GM11168 (cell line): ENCODE measurements around the gene EVA1C.
"Not testable (repeated sequence)": the region's sequence is repeated elsewhere in the genome, so short reads cannot be mapped to it uniquely, and the experiment has no call there.

Experiments
- in situ Hi-C: fragments of 300-500 bp; cut with MboI; formaldehyde crosslinking; loops from one replicate; pipeline ENCODE4 v1.12.0; 2022; ENCODE audit warnings: low sequenced_read_pairs; ENCODE audit not compliant: unreplicated experiment

The EVA1C gene

GRCh38 chr21:32423320-32424190 lies 11.0 kb downstream of the EVA1C start:
- in situ Hi-C loops, result no loop called here

DNA sequence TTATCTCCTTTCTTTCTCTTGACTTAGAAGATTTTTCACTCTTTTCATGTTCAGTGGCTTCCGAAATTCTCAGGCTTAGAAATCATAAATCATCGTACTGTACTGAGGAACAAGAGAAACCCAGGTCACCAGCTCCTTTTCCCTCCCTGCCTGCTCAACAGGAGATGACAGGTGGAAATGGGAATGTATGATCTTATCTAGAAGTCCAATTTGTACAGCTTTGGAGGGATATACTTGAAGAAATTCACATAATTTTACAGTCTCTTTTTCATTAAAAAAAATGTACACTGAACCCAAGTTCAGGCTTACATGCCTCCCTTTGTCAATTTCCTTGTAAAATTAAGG lies 11.7 kb downstream of the EVA1C start:
- in situ Hi-C loops, result no loop called here

DNA sequence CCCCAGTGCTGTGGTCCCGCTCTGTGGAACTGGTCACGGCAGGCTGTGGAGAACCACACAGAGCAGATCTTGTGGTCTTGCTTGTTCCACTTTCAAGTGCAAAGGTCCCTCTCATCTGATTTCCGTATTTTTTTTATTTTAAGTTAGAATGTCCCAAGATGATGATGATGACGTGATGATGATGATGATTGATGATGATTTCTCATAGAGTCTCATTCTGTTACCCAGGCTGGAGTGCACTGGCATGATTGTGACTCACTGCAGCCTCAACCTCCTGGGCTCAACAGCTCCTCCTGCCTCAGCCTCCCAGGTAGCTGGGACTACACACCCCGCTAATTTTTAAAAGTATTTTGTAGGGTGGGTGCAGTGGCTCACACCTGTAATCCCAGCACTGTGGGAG lies 12.2 kb downstream of the EVA1C start:
- in situ Hi-C loops, result no loop called here

GRCh38 chr21:32425628-32426027 lies 13.1 kb downstream of the EVA1C start:
- in situ Hi-C loops, result no loop called here

DNA sequence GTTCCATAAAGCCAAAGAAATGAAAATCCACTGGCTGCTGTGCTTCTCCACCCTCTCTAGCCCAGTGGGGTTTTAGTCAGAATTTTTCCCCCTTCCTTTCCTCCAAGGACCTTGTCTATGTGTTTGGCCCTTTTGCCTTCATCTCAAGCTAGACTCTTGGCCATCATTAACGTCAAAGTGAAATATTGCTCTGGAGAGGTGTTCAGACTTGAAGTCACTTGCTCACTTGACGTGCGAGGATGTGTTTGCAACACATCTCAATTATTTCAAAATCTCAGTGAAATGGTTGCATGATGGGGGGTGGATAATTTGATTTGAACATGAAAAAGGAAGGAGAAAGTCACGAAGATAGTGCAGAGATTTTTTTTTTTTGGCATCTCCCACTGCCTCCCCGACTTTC lies 13.6 kb downstream of the EVA1C start:
- in situ Hi-C loops, result no loop called here

DNA sequence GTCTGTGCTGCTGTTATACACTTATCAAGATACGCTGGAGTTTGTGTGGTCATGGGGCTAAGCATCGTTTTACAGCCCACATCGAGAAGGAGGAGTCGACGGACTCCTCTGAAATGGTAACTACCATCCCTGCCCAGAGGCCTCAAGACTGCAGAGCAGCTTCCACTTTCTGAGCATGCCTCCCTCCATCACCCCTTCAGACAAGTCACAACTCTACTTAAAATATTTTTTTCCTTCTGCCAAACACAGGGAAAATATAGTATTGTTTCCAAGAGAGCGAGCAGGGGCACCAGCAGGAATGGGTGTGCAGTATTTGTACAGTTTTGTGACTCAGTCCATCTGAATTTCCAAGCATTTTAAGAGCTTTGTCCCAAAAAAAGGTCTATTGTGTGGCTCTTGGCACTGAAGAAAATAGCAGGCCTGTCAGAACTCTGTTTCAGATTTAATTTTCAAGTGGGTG lies 14.1 kb downstream of the EVA1C start:
- in situ Hi-C loops, result no loop called here

GRCh38 chr21:32427958-32428623 lies 15.6 kb downstream of the EVA1C start:
- in situ Hi-C loops, result no loop called here

DNA sequence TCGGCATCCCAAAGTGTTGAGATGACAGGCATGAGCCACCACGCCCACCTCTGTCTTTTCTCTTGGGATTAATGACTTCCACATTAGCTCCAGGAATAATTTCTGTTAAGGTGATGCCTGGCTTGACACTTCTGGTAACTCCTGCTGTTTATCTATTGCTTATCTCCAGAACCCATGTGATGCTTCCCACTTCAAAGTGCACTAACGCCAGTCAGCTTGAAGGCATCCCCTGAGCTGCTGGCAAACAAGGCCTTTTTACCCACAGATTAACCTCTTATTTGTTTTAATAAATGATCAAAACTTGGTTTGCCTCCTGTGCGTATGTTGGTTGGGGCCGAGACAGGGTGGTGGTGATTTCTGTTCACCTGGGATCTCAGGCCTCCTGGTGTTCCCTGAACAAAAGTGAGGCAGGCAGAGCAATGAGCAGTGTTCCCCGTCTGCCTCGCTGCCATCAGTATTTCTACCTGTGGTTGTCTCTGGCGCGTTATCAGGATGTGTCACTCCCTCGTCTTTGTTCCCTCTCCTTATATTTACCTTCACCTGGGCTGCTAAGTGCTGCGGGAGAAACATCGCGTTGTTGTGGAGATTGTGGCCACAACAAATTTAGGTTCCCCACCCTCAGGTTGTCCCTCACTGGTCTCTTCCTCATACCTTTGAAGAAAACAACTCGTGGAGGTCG lies 20.6 kb downstream of the EVA1C start:
- in situ Hi-C loops, result not testable (repeated sequence)

- in situ Hi-C loops, result no loop called here
Observed at GRCh38 chr21:32437729-32438128, 25.2 kb downstream of the EVA1C start.

DNA sequence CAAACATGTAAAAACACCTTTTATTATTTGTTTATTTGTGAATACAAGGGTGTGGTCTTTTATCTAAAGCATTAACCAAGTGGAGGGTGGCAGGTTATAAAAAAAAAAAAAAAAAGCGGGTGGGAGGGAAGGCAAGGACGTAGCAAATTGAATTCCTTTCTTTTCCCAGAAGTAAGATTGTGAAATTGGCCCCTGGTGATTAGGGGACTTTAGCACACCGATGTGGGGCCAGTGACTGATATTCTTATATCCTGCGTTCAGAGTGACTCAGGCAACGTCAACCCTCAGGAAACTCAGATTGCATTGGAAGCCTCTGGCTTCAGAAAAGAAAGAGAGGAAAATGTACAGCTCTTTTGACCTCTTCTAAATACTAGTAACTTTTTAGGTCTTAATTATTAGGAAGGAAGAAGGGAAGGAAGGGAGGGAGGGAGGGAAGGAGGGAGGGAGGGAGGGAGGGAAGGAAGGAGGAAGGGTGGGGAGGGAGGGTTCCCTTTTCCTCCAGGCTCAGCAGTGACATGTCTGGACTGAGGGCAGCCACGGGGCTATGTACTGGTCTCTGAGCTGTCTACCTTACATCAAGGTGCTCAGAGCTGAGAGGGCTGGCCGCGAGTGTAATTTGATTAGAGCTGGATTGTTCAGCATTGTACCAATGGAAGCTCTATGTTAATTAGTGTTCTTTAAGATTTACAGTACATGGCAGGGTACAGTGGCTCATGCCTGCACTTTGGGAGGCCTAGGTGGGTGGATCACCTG lies 30.2 kb downstream of the EVA1C start:
- in situ Hi-C loops, result no loop called here

DNA sequence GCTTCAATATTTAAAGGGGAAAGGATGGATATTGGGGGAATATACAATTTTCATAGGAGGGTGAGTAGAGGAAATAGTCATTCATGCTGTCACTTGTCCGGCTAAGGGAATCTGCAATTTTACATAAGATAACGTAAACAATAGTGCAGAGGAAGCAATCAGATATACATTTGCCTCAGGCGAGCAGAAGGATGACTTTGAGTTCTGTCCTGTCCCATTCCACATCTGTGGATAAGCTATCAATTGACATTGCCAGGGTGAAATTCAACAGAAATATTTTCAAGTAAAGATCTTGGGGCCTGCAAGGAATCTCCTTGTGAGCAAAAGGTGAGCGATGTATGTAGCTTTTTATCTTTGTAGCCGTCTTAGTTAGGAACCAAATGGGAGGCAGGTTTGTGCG lies 32.6 kb downstream of the EVA1C start:
- in situ Hi-C loops, result no loop called here

DNA sequence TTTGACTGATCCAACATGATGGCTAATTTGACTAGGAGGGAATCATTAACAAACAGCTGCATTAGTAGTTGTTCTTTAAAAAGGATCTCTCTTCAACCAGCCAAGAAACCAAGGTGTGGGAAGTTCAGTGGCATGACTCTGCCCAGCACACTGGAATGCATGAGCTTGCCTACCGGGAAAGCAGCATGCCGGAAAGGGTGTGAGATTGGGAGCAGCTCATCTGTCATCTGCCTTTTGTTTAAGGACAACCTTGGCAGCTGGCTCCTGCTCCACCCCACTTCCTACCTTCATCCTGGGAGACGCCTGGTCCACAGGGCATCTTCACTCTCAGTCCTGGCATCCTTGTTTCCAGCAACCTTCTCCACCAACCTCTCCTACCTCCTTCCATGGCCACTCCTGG lies 33.9 kb downstream of the EVA1C start:
- in situ Hi-C loops, result not testable (repeated sequence)

- in situ Hi-C loops, result no loop called here
Observed at GRCh38 chr21:32447224-32447623, 34.7 kb downstream of the EVA1C start.

GRCh38 chr21:32448803-32449594 lies 36.5 kb downstream of the EVA1C start:
- in situ Hi-C loops, result no loop called here

DNA sequence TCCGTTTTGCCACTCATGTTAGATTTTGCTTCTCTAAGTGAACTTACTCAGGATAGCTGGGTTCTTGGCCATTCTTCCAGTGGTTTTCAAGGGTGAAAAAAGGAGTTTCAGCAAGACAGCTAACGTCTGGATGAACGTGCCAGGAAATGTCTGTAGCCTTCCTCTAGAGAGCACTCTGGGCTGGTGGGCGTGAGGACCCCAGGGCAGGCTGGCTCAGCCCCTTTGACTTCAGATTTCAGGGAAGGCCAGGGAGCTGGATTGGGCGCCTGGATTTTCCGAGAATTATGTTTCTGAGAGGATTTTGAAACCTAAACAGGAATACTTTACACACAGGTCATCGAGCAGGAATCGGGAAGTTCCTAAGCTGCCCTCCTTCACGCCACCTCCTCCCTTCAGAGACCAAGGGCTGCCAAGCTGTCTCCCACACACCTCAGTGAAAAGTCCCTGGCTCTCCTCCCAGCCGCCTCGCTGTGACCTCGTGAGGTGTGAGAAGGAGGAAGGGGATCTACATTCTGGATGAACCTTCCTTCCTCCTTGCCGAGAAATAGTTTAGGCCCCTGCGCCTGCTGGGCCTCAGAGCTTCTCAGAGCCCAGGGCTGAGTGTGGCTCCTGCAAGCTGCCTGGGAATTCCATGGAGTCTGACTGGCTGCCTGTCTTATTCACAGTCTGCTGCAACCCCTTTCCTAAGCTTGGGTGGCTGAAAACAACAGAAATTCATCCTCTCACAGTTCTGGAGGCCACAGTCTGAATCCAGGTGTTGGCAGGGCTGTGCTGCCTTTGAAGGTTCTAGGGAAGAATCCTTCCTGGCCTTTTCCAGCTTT lies 38.6 kb downstream of the EVA1C start:
- in situ Hi-C loops, result not testable (repeated sequence)

DNA sequence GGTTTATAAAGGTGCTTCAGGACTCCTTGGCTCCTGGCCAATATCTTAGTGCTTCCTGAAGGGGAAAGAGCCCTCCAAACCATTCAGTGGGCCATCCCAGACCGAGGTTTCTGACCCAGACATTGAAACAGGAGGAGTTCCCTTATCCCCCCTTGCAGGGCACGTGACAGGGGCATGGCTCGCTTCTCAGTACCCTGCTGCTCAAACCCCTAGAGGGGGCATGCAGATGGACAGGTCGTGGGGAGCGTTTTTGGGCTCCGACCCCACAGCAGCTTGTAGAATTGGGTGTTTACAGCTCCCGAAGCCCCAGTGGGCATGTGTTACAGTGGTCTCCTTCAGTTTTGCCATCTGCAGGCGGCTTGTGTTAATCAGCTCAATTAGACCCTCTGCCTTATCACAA lies 39.7 kb downstream of the EVA1C start:
- in situ Hi-C loops, result not testable (repeated sequence)

GRCh38 chr21:32452641-32453040 lies 40.1 kb downstream of the EVA1C start:
- in situ Hi-C loops, result no loop called here

- in situ Hi-C loops, result no loop called here
Observed at GRCh38 chr21:32455548-32455947, 43.0 kb downstream of the EVA1C start.

GRCh38 chr21:32456497-32456918 lies 44.0 kb downstream of the EVA1C start:
- in situ Hi-C loops, result no loop called here
